SK-N-SH (cell line): ENCODE measurements around the gene GGPS1. TPM values are rescaled to one million over a fixed set of nuclear protein-coding genes. Genes with fewer than 3 reads are reported as not detected.

Experiments
- CTCF ChIA-PET: fragments of 300-600, 350-600 bp; formaldehyde crosslinking; extraction: SDS; loops from one replicate; lab custom pipeline; 2021; lab: Yijun Ruan, JAX
- POLR2A ChIA-PET: fragments of 350-600 bp; sonication (Branson Sonifier 250); formaldehyde crosslinking; extraction: SDS; loops from one replicate; lab custom pipeline; 2020; ENCODE audit warnings: antibody characterized with exemption, inconsistent platforms; lab: Yijun Ruan, JAX
- DNase-seq: peaks from one replicate; pipeline ENCODE4 v3.0.0; 2012
- H2AFZ ChIP-seq: fragments of 200-600 bp; sonication (generic); 2 replicates; pipeline ENCODE4 v1.8.1; 2016; ENCODE audit warnings: antibody characterized with exemption, mild to moderate bottlenecking, low read depth
- H3F3A ChIP-seq: fragments of 200-600 bp; sonication (generic); replicated peaks from 2 replicates; pipeline ENCODE3; 2016; ENCODE audit warnings: antibody characterized with exemption, mild to moderate bottlenecking; ENCODE audit not compliant: insufficient read depth
- H3K27ac ChIP-seq, 2 experiments: fragments of 200-500 bp in 1 of 2; fragments of 200-600 bp in 1 of 2; sonication (Bioruptor generic) in 1 of 2; sonication (generic), shearing (Covaris generic) in 1 of 2; 2 replicates each; pipeline versions ENCODE4 v1.5.1 to v1.6.1; 2014 to 2016; ENCODE audit warnings: low read depth in 2 of 2, inconsistent platforms in 1 of 2, low read length in 1 of 2, mild to moderate bottlenecking in 1 of 2, mixed read lengths in 1 of 2
- H3K27me3 ChIP-seq: fragments of 200-600 bp; sonication (generic), shearing (Covaris generic); 2 replicates; pipeline ENCODE4 v1.6.1; 2016; ENCODE audit warnings: mixed run types; ENCODE audit not compliant: insufficient read depth
- H3K36me3 ChIP-seq, 2 experiments: fragments of 200-500 bp in 1 of 2; fragments of 200-600 bp in 1 of 2; sonication (Bioruptor generic) in 1 of 2; sonication (generic) in 1 of 2; replicated peaks in 1 of 2; 2 replicates each; pipeline versions ENCODE3 to v1.5.1; 2014 to 2016; ENCODE audit warnings: low read length in 1 of 2, mild to moderate bottlenecking in 1 of 2; ENCODE audit not compliant: insufficient read depth in 2 of 2, control insufficient read depth in 1 of 2
- H3K4me1 ChIP-seq, 2 experiments: fragments of 200-500 bp in 1 of 2; fragments of 200-600 bp in 1 of 2; sonication (Bioruptor generic) in 1 of 2; sonication (generic), shearing (Covaris generic) in 1 of 2; 2 replicates each; pipeline versions ENCODE4 v1.5.1 to v1.6.1; 2014 to 2016; ENCODE audit warnings: low read depth in 1 of 2, low read length in 1 of 2, mixed run types in 1 of 2; ENCODE audit not compliant: insufficient read depth in 2 of 2, control insufficient read depth in 1 of 2
- H3K4me2 ChIP-seq: fragments of 200-600 bp; sonication (generic), shearing (Covaris generic); 2 replicates; pipeline ENCODE4 v1.6.1; 2017; ENCODE audit warnings: mixed run types
- H3K4me3 ChIP-seq, 2 experiments: fragments of 200-500 bp in 1 of 2; fragments of 200-600 bp in 1 of 2; sonication (Bioruptor generic) in 1 of 2; sonication (generic), shearing (Covaris generic) in 1 of 2; 2 replicates each; pipeline versions ENCODE4 v1.5.1 to v1.8.1; 2014 to 2016; ENCODE audit warnings: low read depth in 2 of 2, inconsistent platforms in 1 of 2, low read length in 1 of 2, mild to moderate bottlenecking in 1 of 2, mixed read lengths in 1 of 2, moderate library complexity in 1 of 2
- H3K79me2 ChIP-seq: fragments of 200-600 bp; sonication (generic); 2 replicates; pipeline ENCODE4 v1.8.1; 2017; ENCODE audit warnings: mild to moderate bottlenecking; ENCODE audit not compliant: insufficient read depth
- H3K9ac ChIP-seq: fragments of 200-600 bp; sonication (generic); 2 replicates; pipeline ENCODE4 v1.6.1; 2017; ENCODE audit warnings: mixed run types
- H3K9me2 ChIP-seq: fragments of 200-600 bp; sonication (generic); 2 replicates; pipeline ENCODE4 v1.6.1; 2017; ENCODE audit warnings: mixed run types
- H3K9me3 ChIP-seq: fragments of 200-600 bp; sonication (generic); 2 replicates; pipeline ENCODE4 v1.6.1; 2017; ENCODE audit warnings: mixed run types, mild to moderate bottlenecking, moderate library complexity
- H4K20me1 ChIP-seq: fragments of 200-600 bp; sonication (generic); 2 replicates; pipeline ENCODE4 v1.6.1; 2017; ENCODE audit warnings: mild to moderate bottlenecking, mixed run types; ENCODE audit not compliant: insufficient read depth
- FOSL2 ChIP-seq: IDR thresholded peaks from 2 replicates; pipeline ENCODE4 v1.4.0; 2012; ENCODE audit warnings: low read depth, mild to moderate bottlenecking, moderate library complexity, borderline replicate concordance
- IRF3 ChIP-seq: fragments of 150-350 bp; IDR thresholded peaks from 2 replicates; pipeline ENCODE4 v1.6.1; 2016; ENCODE audit warnings: mild to moderate bottlenecking, low read depth, low read length
- WGBS: methylation state at CpG from one replicate; pipeline ENCODE4 v1.1.6; 2017; ENCODE audit warnings: low lambda C conversion rate; 5-methylcytosine and 5-hydroxymethylcytosine counted together
- polyA plus RNA-seq, 3 experiments: library from polyadenylated mRNA; depleted of rRNA; stranded (reverse); fragments of >200 nt; gene quantifications; 2 replicates each; pipeline ENCODE4 v1.2.3, GENCODE V29; 2012
- small RNA-seq, 7 experiments: library from RNA; depleted of rRNA; stranded (forward); fragments of <200 nt; gene quantifications; one replicate each; pipeline ENCODE3, GENCODE V24; 2012

Gene GGPS1
- polyA plus RNA-seq, 1 of the 3 experiments (the other 2 are of a cell fraction), result 15.7 TPM

GRCh38 chr1:235391874-235392273, 63.5 kb downstream of the GGPS1 start:
- Histone ChIP-seq H3K9me3 (no peaks in the 10 kb centered on the region), H3K4me2 (no peak overlapping the region), H3K79me2 (peaks cover 79% of the 10 kb centered on the region), H3K4me1 (no peaks in the 10 kb centered on the region), H3K36me3 (no peaks in the 10 kb centered on the region), H3K9me2 (no peaks in the 10 kb centered on the region), H3K27me3 (no peaks in the 10 kb centered on the region), H2AFZ (no peak overlapping the region), H3K27ac (no peak overlapping the region), H3K9ac (no peak overlapping the region), H3K4me3 (no peak overlapping the region), H4K20me1 (no peaks in the 10 kb centered on the region), H3F3A (peaks cover 8% of the 10 kb centered on the region)
- WGBS, result 74% methylated on average over 4 of the region's 4 CpGs
- no peak for TF ChIP-seq FOSL2
- no peak for TF ChIP-seq IRF3
- POLR2A ChIA-PET, result no interaction called here
- CTCF ChIA-PET, result interaction anchor here (1.4 kb wide), 2 partner anchors 23 to 25 kb away, joined by 4 to 7 read pairs; no protein-coding TSS in a partner anchor
- no peak for DNase-seq

Small RNA genes lying within 50 kb of the gene (small RNA-seq; reads per million reads assigned to genes)
- 0 to 0.52 (median 0) reads per million in 7 experiments for gene AL391994.1

Other genes with a start within 250 kb of the GGPS1 start
- gene TOMM20, start 199.7 kb upstream of the GGPS1 start, polyA plus RNA-seq (2012; rRNA removed), result 71.3 and 86.2 TPM in 2 replicates
- 33.9 and 39.9 TPM in 2 replicates for gene RBM34, start 167.3 kb upstream of the GGPS1 start, polyA plus RNA-seq (2012; rRNA removed)
- gene ARID4B, start 391 bp upstream of the GGPS1 start, polyA plus RNA-seq (2012; rRNA removed), result 4.4 and 5.6 TPM in 2 replicates
- gene TBCE, start 38.9 kb downstream of the GGPS1 start, polyA plus RNA-seq (2012; rRNA removed), result 18.3 and 26.2 TPM in 2 replicates
- gene B3GALNT2, start 175.9 kb downstream of the GGPS1 start, polyA plus RNA-seq (2012; rRNA removed), result 15.5 and 21.8 TPM in 2 replicates